ENCODE results near the gene CLP1. TPM values are rescaled to one million over a fixed set of nuclear protein-coding genes. Genes with fewer than 3 reads are reported as not detected.

CLP1 gene
- total RNA-seq, 6 donors from 2014 or later: 10.5 to 16.9 (median 13.4) TPM

- Histone ChIP-seq H3K4me1 (peaks cover 18 to 28% (median 23%) of the 10 kb centered on the region in 4 donors), H3K4me3 (no peak overlapping the region), H3K27me3 (no peaks in the 10 kb centered on the region), H3K36me3 (no peaks in the 10 kb centered on the region), H3K27ac (no peak overlapping the region), H3K9me3 (no peaks in the 10 kb centered on the region)
- no peak for TF ChIP-seq POLR2AphosphoS5 (IDR thresholded peaks at IDR 0.05)
- no peak for TF ChIP-seq POLR2A (IDR thresholded peaks at IDR 0.05)
- no peak for TF ChIP-seq CTCF (IDR thresholded peaks at IDR 0.05)
- no peak for TF ChIP-seq EP300 (IDR thresholded peaks at IDR 0.05)
- WGBS, 2 donors: 89 to 91% methylated on average over 8 of the region's 8 CpGs
- DNase-seq (no peak), ATAC-seq (ENCODE audit: low FRiP score in 2 of 2) (no peak)
Measured at GRCh38 chr11:57635246-57635645, 22.3 kb upstream of the CLP1 start.

GRCh38 chr11:57637626-57638004 is 19.9 kb upstream of the CLP1 start:
- H3K27me3 ChIP-seq: no peaks in the 10 kb centered on the region
- ATAC-seq (ENCODE audit: low FRiP score in 2 of 2) (peak; percentile 1 to 6), DNase-seq (peak in 1 of 2 donors; percentile 57)
- 15 to 43% methylated on average over 8 to 18 of the region's 18 CpGs for WGBS, 2 donors
- TF ChIP-seq CTCF (IDR thresholded peaks at IDR 0.05): no peak
- peaks cover 25 to 36% (median 30%) of the 10 kb centered on the region in 4 donors for H3K4me1 ChIP-seq
- H3K36me3 ChIP-seq: no peaks in the 10 kb centered on the region
- no peaks in the 10 kb centered on the region for H3K9me3 ChIP-seq
- H3K27ac ChIP-seq: peak overlapping the region; percentile 81 to 90 (median 84)
- H3K4me3 ChIP-seq: peak overlapping the region; percentile 56 to 86 (median 82)

GRCh38 chr11:57638005-57638781 is 19.4 kb upstream of the CLP1 start:
- WGBS, 2 donors: 0 to 1% methylated on average over 44 to 47 of the region's 47 CpGs
- TF ChIP-seq POLR2AphosphoS5 (IDR thresholded peaks at IDR 0.05) (peak; percentile 11 to 31), CTCF (IDR thresholded peaks at IDR 0.05) (no peak), POLR2A (IDR thresholded peaks at IDR 0.05) (peak in 1 of 4 donors; percentile 43), EP300 (IDR thresholded peaks at IDR 0.05) (no peak)

GRCh38 chr11:57638811-57639320 is 18.7 kb upstream of the CLP1 start:
- TF ChIP-seq CTCF (IDR thresholded peaks at IDR 0.05) (no peak), POLR2AphosphoS5 (IDR thresholded peaks at IDR 0.05) (no peak), EP300 (IDR thresholded peaks at IDR 0.05) (no peak), POLR2A (IDR thresholded peaks at IDR 0.05) (no peak)
- DNase-seq (no peak), ATAC-seq (ENCODE audit: low FRiP score in 2 of 2) (peak in 1 of 2 donors; percentile 18)
- Histone ChIP-seq H3K27ac (peak overlapping the region; percentile 81 to 90 (median 84)), H3K27me3 (no peaks in the 10 kb centered on the region), H3K9me3 (no peaks in the 10 kb centered on the region), H3K4me3 (peak overlapping the region; percentile 56 to 86 (median 82)), H3K36me3 (no peaks in the 10 kb centered on the region), H3K4me1 (peaks cover 27 to 36% (median 32%) of the 10 kb centered on the region in 4 donors)
- WGBS, 2 donors: 0 to 1% methylated on average over 4 to 19 of the region's 19 CpGs

More at GRCh38 chr11:57638005-57638781, 19.4 kb upstream of the CLP1 start:
- peak overlapping the region; percentile 56 to 86 (median 82) for H3K4me3 ChIP-seq
- ATAC-seq (ENCODE audit: low FRiP score in 2 of 2) (peak; percentile 90 to 92), DNase-seq (peak; percentile 79 to 85)
- H3K36me3 ChIP-seq: no peaks in the 10 kb centered on the region
- H3K27me3 ChIP-seq: no peaks in the 10 kb centered on the region
- H3K27ac ChIP-seq: peak overlapping the region; percentile 81 to 90 (median 84)
- no peaks in the 10 kb centered on the region for H3K9me3 ChIP-seq
- H3K4me1 ChIP-seq: peaks cover 25 to 36% (median 30%) of the 10 kb centered on the region in 4 donors

Data from upper lobe of left lung (tissue), 6 donors.